K562 (cell line): ENCODE measurements around the gene IMMP2L.

Experiments used
- CHD1 ChIP-seq: fragments of 200-600 bp; sonication (generic); IDR thresholded peaks from one replicate; pipeline ENCODE4 v1.6.1; 2012; ENCODE audit warnings: mild to moderate bottlenecking, moderate library complexity, low read length, inconsistent platforms
- CHD2 ChIP-seq: IDR thresholded peaks from 2 replicates; pipeline ENCODE4 v1.6.1; 2011; ENCODE audit warnings: low read depth, low read length
- CTCF ChIP-seq, 3 experiments: IDR thresholded peaks in 2 of 3; conservative IDR thresholded peaks in 1 of 3; 2 replicates each; pipeline ENCODE4 v1.5.1; 2011 to 2012; ENCODE audit warnings: low read length in 3 of 3, mild to moderate bottlenecking in 3 of 3, control low read depth in 2 of 3, improper control_type of control experiment in 1 of 3, inconsistent platforms in 1 of 3, low read depth in 1 of 3, mixed read lengths in 1 of 3, moderate library complexity in 1 of 3; ENCODE audit not compliant: insufficient read depth in 2 of 3
- ELF4 ChIP-seq: fragments of 450-650 bp; formaldehyde crosslinking; IDR thresholded peaks from 2 replicates; pipeline ENCODE4 v1.4.0; 2022; ENCODE audit warnings: missing genetic modification characterization
- FOXM1 ChIP-seq, 2 experiments: fragments of 450-650 bp in 1 of 2; sonication (generic) in 1 of 2; formaldehyde crosslinking in 1 of 2; IDR thresholded peaks; 2 replicates each; pipeline versions ENCODE4 v1.6.1 to v1.9.0; 2017 to 2022; ENCODE audit warnings: low read depth in 2 of 2, mild to moderate bottlenecking in 2 of 2, missing genetic modification reagents in 1 of 2, moderate library complexity in 1 of 2
- JUND ChIP-seq, 2 experiments: IDR thresholded peaks; 2 replicates in 1 of 2; 3 replicates in 1 of 2; pipeline ENCODE4 v1.6.1; 2011; ENCODE audit warnings: borderline replicate concordance in 2 of 2, low read depth in 2 of 2, low read length in 2 of 2, improper control_type of control experiment in 1 of 2, missing biosample characterization in 1 of 2, missing genetic modification characterization in 1 of 2, missing genetic modification reagents in 1 of 2
- NFYB ChIP-seq: IDR thresholded peaks from 2 replicates; pipeline ENCODE4 v1.6.1; 2011; ENCODE audit warnings: mild to moderate bottlenecking, moderate library complexity; ENCODE audit not compliant: insufficient read length; ENCODE audit errors: extremely low read depth
- PATZ1 ChIP-seq: fragments of 250-450 bp; sonication (Bioruptor Pico); IDR thresholded peaks from 2 replicates; pipeline ENCODE4 v1.5.0; 2020; ENCODE audit warnings: mild to moderate bottlenecking, borderline replicate concordance
- POLR2AphosphoS5 ChIP-seq: IDR thresholded peaks from 2 replicates; pipeline ENCODE4 v1.6.1; 2011; ENCODE audit warnings: mild to moderate bottlenecking, low read depth, low read length, moderate library complexity; ENCODE audit not compliant: control insufficient read depth, insufficient read depth
- ZBTB43 ChIP-seq: sonication (generic); formaldehyde crosslinking; IDR thresholded peaks from 2 replicates; pipeline ENCODE4 v1.8.0; 2023; ENCODE audit warnings: mild to moderate bottlenecking, missing genetic modification reagents
- ZKSCAN8 ChIP-seq: fragments of 200-800 bp; sonication (Bioruptor generic); IDR thresholded peaks from 2 replicates; pipeline ENCODE4 v1.6.1; 2016; ENCODE audit warnings: missing genetic modification characterization, missing compliant biosample characterization
- ZNF217 ChIP-seq: sonication (generic); formaldehyde crosslinking; IDR thresholded peaks from 2 replicates; pipeline ENCODE4 v1.8.0; 2022; ENCODE audit warnings: mild to moderate bottlenecking, missing genetic modification reagents
- ZSCAN32 ChIP-seq: fragments of 450-650 bp; formaldehyde crosslinking; IDR thresholded peaks from 2 replicates; pipeline ENCODE4 v1.4.0; 2020; ENCODE audit warnings: mild to moderate bottlenecking, moderate library complexity

- TF ChIP-seq FOXM1 (IDR thresholded peaks at IDR 0.05; ENCODE audit: low read depth) = no peak
- no peak for TF ChIP-seq FOXM1 (CRISPR knock-in tag; IDR thresholded peaks at IDR 0.05; ENCODE audit: low read depth)
- no peak for TF ChIP-seq ZSCAN32 (CRISPR knock-in tag)
- no peak for TF ChIP-seq CTCF (IDR thresholded peaks at IDR 0.05 in 2 of 3, conservative IDR thresholded peaks at IDR 0.05 in 1 of 3; ENCODE audit: insufficient read depth in 2 of 3, low read depth in 1 of 3, low read length in 3 of 3)
- no peak for TF ChIP-seq ZNF217
- no peak for TF ChIP-seq JUND (IDR thresholded peaks at IDR 0.05; ENCODE audit: borderline replicate concordance, low read depth, low read length)
- TF ChIP-seq JUND (tag; IDR thresholded peaks at IDR 0.05; ENCODE audit: borderline replicate concordance, low read depth, low read length) = no peak
- TF ChIP-seq ELF4 (CRISPR knock-in tag) = no peak
- no peak for TF ChIP-seq ZKSCAN8
- TF ChIP-seq NFYB = no peak
- no peak for TF ChIP-seq CHD2
- TF ChIP-seq PATZ1 (CRISPR knock-in tag) = no peak
- no peak for TF ChIP-seq ZBTB43
- no peak for TF ChIP-seq CHD1
- no peak for TF ChIP-seq POLR2AphosphoS5
Observed at GRCh38 chr7:111607621-111608020, 45.3 kb upstream of the IMMP2L start.
